Ovary (tissue), 9 donors: ENCODE data around the gene LTBP2. TPM values are rescaled to one million over a fixed set of nuclear protein-coding genes. Genes with fewer than 3 reads are reported as not detected.

Experiments
- DNase-seq, 5 donors: peaks; one replicate each; pipeline ENCODE4 v3.0.0-alpha.2; 2019 to 2020
- H3K27ac ChIP-seq, 2 donors: fragments of 200-600 bp; one replicate each; pipeline versions ENCODE4 v1.5.1 to v1.8.0; 2019 to 2022
- H3K27me3 ChIP-seq: fragments of 200-600 bp; one replicate; pipeline ENCODE4 v1.8.0; 2022
- H3K36me3 ChIP-seq: fragments of 200-600 bp; sonication (generic); one replicate; pipeline ENCODE4 v1.5.1; 2019
- H3K4me1 ChIP-seq: one replicate; pipeline ENCODE4 v1.8.1; 2013; ENCODE audit warnings: mild to moderate bottlenecking, moderate library complexity; ENCODE audit not compliant: insufficient read depth
- H3K4me3 ChIP-seq: fragments of 200-600 bp; sonication (generic); one replicate; pipeline ENCODE4 v1.5.1; 2017
- H3K9me3 ChIP-seq, 2 donors: fragments of 200-600 bp in 1 of 2; sonication (generic) in 1 of 2; one replicate each; pipeline versions ENCODE4 v1.5.1 to v1.8.1; 2013 to 2019; ENCODE audit warnings: mild to moderate bottlenecking in 1 of 2, moderate library complexity in 1 of 2
- EP300 ChIP-seq: sonication (generic); formaldehyde crosslinking; IDR thresholded peaks from one replicate; pipeline ENCODE4 v1.6.1; 2017; ENCODE audit warnings: antibody characterized with exemption
- POLR2A ChIP-seq: fragments of 450-650 bp; IDR thresholded peaks from one replicate; pipeline ENCODE4 v1.6.1; 2017; ENCODE audit warnings: antibody characterized with exemption, mild to moderate bottlenecking, moderate library complexity
- WGBS, 3 donors: extraction: QIAGEN DNeasy Blood & Tissue Kit in 1 of 3; methylation state at CpG; one replicate each; pipeline versions ENCODE4 v1.1.5 to v1.1.7; 2013 to 2017; 5-methylcytosine and 5-hydroxymethylcytosine counted together
- intact Hi-C, 4 donors: fragments of 100-400 bp; cut with DNase I; formaldehyde crosslinking; loops; one replicate each; pipeline versions ENCODE4 v1.11.0 to v1.15.1; 2022 to 2023
- polyA plus RNA-seq, 2 donors: library from polyadenylated mRNA; stranded (reverse); fragments of 200-250 nt in 1 of 2; fragments of 350-450 nt in 1 of 2; fragmentation: Illumina TruSeq in 1 of 2; extraction: RNeasy Lipid Tissue Mini Kit (QIAGEN cat#74804) in 1 of 2; gene quantifications; one replicate each; pipeline ENCODE4 v1.2.3, GENCODE V29; 2013 to 2014
- total RNA-seq, 7 donors: library from RNA; depleted of rRNA in 2 of 7; stranded (reverse); fragments of >200 nt in 2 of 7; fragmentation: NEBNext Ultra II Directional in 3 of 7; extraction: Animal tissue kit (Norgen Biotek cat#: 25700) in 3 of 7; gene quantifications; one replicate each; pipeline versions ENCODE4 v1.1.0 to v1.2.4, GENCODE V29; 2016 to 2023
- TF ChIP-seq, protein P1 (sequence below), 3 donors: fragments of 450-650 bp in 2 of 3; fragments of 200-600 bp in 1 of 3; IDR thresholded peaks; one replicate each; pipeline versions ENCODE4 v1.5.1 to v1.8.0; 2016 to 2022; ENCODE audit warnings: antibody characterized with exemption in 3 of 3, mild to moderate bottlenecking in 1 of 3
- donor health status: DM: no; HTN: no; CAD: no; lungs with moderate emphysema.
- donor health status: DM: no; HTN: no; CAD: no.
- donor health status: Bipolar disorder and iron deficiency.
- donor health status: DM: yes; HTN: yes; CAD: no.
- donor health status: DM: no; HTN: no; CAD: no.
- donor health status: DM: yes; HTN: yes; CAD: no.

The LTBP2 gene
- total and polyA plus RNA-seq, 9 donors = 31.4 to 85.0 (median 60.0) TPM

DNA sequence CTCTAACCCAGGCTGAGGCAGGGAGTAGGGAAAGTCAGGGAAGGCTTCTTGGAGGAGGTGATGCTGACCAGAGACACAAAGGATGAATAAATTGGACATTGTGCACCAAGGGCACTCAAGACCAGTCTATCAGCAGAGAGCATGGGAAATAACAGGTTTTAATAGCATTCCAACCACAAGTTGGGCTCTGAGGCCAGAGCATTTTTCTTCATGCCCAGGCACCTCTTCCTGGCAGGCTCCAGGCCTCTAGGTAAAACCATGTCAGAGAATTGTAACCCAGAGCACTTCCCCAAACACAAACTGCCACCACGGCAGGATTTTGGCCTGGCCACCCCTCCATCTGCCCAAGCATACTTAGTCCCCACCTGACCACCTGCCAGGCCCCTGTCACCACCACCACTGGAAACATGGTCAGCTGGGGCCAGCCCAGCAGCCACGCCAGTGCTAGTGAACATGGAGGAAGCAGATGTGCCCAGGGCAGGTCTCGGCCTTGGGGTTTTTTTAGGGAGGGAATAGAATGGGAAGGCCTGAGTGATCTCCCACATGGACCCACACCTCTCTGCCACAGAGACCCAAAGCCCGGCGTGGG is 22.7 kb downstream of the LTBP2 start:
- TF ChIP-seq POLR2A (no peak), EP300 (no peak)
- TF ChIP-seq, protein P1, sequence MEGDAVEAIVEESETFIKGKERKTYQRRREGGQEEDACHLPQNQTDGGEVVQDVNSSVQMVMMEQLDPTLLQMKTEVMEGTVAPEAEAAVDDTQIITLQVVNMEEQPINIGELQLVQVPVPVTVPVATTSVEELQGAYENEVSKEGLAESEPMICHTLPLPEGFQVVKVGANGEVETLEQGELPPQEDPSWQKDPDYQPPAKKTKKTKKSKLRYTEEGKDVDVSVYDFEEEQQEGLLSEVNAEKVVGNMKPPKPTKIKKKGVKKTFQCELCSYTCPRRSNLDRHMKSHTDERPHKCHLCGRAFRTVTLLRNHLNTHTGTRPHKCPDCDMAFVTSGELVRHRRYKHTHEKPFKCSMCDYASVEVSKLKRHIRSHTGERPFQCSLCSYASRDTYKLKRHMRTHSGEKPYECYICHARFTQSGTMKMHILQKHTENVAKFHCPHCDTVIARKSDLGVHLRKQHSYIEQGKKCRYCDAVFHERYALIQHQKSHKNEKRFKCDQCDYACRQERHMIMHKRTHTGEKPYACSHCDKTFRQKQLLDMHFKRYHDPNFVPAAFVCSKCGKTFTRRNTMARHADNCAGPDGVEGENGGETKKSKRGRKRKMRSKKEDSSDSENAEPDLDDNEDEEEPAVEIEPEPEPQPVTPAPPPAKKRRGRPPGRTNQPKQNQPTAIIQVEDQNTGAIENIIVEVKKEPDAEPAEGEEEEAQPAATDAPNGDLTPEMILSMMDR (IDR thresholded peaks at IDR 0.05) = no peak
- Histone ChIP-seq H3K36me3 (no peaks in the 10 kb centered on the region), H3K4me1 (peaks cover 28% of the 10 kb centered on the region), H3K4me3 (no peak overlapping the region), H3K27ac (no peak overlapping the region), H3K9me3 (no peaks in the 10 kb centered on the region), H3K27me3 (no peaks in the 10 kb centered on the region)
- no peak for DNase-seq
- WGBS, 3 donors = 73 to 82% (median 75%) methylated on average over 5 of the region's 5 CpGs
- intact Hi-C loops = no loop called here

DNA sequence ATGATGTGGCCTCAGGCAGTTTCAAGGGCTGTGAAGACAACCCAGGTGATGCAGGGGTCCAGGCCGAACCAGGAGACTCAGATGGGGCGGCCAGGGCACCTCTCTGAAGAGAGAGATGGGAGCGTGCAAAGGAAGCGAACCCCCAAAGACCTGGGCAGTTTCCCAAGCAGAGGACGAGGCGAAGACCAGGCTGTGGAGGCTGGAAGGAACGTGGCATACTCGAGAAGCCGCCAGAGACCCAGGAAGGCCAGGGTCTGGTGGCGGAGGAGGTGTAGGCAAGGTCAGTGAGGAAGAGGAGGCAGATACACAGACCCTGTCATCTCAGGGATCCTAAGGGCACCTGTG is 24.7 kb downstream of the LTBP2 start:
- Histone ChIP-seq H3K4me3 (no peak overlapping the region), H3K27me3 (no peaks in the 10 kb centered on the region), H3K4me1 (peaks cover 25% of the 10 kb centered on the region), H3K27ac (no peak overlapping the region), H3K36me3 (no peaks in the 10 kb centered on the region), H3K9me3 (no peaks in the 10 kb centered on the region)
- intact Hi-C loops = no loop called here
- no peak for DNase-seq
- TF ChIP-seq EP300 (no peak), POLR2A (no peak)
- TF ChIP-seq, protein P1 (IDR thresholded peaks at IDR 0.05) = no peak
- 93 to 96% (median 94%) methylated on average over 10 of the region's 10 CpGs for WGBS, 3 donors

DNA sequence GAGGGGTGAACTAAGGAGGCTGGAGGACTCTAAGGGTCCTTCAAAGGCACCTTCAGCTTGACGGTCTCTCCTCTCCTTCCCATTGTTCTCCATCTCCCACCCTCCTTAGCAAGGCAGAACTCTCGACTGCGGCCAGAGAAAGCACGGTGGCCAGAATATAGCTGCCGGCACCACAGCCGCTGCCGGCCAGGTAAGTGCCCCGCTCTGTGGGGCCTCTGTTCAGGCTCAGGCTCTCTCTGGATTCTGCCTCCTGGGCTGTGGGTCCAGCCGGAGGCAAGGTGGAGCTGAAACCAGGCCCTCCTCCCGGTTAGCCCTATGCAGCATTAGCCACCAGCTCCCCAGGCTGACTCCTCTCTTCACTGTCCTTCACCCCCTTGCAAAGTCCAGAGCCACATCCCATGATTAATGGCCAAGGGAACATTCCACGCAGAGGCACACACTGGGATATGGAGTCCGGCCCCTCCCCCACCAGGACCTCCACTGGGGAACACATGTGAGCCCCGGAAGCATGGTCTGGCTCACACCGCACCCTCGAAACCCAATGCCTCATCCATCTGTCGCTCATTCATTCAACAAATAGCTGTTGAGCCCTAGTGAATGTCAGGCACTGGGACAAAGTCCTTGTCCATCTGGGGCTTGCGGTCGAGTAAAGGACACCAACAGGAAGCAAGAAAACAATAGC is 25.2 kb downstream of the LTBP2 start:
- DNase-seq = no peak
- no peak overlapping the region for H3K27ac ChIP-seq
- WGBS, 3 donors = 92 to 95% (median 94%) methylated on average over 17 to 18 of the region's 18 CpGs
- no peak for TF ChIP-seq POLR2A
- TF ChIP-seq, protein P1 (IDR thresholded peaks at IDR 0.05) = no peak
- TF ChIP-seq EP300 = no peak
- no peaks in the 10 kb centered on the region for H3K9me3 ChIP-seq
- H3K36me3 ChIP-seq = no peaks in the 10 kb centered on the region
- H3K27me3 ChIP-seq = no peaks in the 10 kb centered on the region
- no peak overlapping the region for H3K4me3 ChIP-seq
- intact Hi-C loops = no loop called here
- H3K4me1 ChIP-seq = peaks cover 29% of the 10 kb centered on the region

DNA sequence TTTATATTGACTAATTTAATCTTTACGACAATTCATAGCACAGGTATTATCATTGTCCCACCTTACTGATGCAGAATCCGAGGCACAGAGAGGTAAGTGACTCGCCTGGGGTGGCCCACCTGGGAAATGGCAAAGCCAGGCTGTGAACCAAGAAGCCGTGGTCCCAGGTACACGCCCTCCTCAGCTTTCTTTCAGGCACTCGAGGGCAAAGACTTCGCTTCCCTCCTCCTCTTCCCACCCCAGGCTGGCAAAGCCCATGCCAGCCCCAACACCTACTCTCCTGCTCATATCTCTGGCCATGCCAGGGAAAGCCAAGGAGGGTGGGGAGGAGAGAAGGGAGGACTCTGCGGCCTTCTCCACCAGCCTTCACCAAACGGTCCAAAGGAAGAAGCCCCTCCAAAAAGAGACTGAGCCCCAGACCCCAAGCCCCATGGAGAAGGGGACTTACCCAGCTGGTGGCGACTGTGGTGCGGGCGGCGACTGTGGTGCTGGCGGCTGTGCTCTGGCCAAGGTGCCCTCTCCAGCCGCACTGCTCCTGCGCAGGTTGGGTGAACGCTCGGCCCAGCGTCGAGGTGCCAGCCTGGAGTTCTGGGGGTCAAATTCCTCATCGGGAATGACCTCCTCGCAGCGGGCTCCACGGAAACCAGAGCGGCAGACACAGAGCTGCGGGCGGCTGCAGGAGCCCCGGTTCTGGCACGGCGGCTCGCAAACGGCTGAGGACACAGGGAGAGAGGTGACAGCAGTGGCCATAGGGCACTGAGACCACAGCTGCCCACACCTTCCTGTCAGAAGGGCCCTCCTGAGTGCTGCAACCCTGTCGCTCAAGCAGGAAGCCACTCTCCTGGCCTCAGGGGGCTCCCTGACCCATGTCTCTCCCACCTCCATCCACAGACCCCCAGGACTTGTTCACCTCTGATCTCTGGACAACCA is 26.4 kb downstream of the LTBP2 start:
- H3K4me3 ChIP-seq = no peak overlapping the region
- H3K36me3 ChIP-seq = no peaks in the 10 kb centered on the region
- H3K27me3 ChIP-seq = no peaks in the 10 kb centered on the region
- DNase-seq = peak in 1 of 5 donors; percentile 20
- WGBS, 3 donors = 94 to 96% (median 95%) methylated on average over 31 to 33 of the region's 33 CpGs
- intact Hi-C loops = no loop called here
- peaks cover 35% of the 10 kb centered on the region for H3K4me1 ChIP-seq
- TF ChIP-seq POLR2A = no peak
- TF ChIP-seq, protein P1 (IDR thresholded peaks at IDR 0.05) = no peak
- no peak for TF ChIP-seq EP300
- no peaks in the 10 kb centered on the region for H3K9me3 ChIP-seq
- H3K27ac ChIP-seq = peak overlapping the region in 1 of 2 donors; percentile 67
